Dermis blood vessel endothelial cell (primary cell): ENCODE results near the gene HMX1. TPM values are rescaled to one million over a fixed set of nuclear protein-coding genes. Genes with fewer than 3 reads are reported as not detected.

Experiments
- DNase-seq: peaks from one replicate; pipeline ENCODE4 v3.0.0; 2010
- total RNA-seq: library from RNA; depleted of rRNA; stranded (reverse); fragments of >200 nt; gene quantifications from 2 replicates; pipeline ENCODE4 v1.2.3, GENCODE V29; 2014

The HMX1 gene
- total RNA-seq, 1 donor from 2014 or later, result not detected

DNA sequence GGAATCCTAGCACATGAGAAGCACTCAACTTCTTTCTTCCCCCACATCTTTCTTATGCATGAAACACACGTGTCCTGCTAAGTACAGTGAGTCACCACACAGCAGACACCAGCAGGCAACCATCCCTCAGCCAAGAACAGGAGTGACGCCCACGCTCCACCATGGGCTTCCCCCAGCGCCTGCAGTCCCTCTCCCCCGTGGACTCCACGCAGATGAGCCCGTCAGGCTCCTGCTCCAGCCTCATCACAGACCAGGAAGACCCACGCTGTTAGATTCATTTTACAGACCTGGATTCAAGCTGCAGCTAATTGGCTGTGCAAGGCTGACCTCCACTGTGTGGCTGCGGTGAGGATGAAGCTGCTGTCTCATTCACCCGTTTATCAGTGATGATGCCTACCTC is 16.7 kb downstream of the HMX1 start:
- DNase-seq, result no peak

DNA sequence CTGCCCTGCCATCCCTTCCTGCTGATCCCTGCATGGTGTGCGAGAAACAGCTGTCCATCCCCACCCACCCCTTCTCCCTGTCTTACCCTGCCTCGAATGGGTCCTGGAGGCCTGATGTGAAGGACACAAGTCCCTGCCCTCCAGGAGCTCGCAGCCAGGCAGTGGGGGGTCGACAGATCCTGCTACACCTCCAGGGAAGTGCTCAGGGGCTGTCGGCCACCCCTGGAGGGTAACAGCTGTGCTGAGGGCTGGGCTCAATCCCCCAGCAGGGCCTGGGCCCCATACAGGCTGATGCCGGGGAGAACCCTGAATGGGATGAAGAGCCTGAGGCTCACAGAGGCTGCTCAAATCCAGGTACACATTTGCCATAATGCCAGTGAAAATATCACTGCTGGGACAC is 17.6 kb downstream of the HMX1 start:
- no peak for DNase-seq

DNA sequence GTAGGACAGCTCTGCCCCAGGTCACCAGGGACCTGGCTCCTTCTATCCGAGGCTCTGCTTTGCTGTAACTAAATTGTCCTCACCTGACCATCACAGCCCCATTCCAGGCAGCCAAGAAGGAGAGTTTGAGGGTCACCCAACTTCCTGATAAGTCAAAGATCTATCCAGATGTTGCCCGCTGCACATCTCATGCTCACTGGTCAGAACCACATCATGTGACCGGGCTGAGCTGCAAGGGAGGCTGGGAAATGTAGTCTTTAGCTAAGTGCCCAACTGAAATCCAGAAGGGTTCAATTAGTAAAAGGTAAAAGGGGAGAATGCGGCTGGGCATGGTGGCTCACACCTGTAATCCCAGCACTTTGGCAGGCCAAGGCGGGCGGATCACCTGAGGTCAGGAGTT is 18.4 kb downstream of the HMX1 start:
- no peak for DNase-seq

DNA sequence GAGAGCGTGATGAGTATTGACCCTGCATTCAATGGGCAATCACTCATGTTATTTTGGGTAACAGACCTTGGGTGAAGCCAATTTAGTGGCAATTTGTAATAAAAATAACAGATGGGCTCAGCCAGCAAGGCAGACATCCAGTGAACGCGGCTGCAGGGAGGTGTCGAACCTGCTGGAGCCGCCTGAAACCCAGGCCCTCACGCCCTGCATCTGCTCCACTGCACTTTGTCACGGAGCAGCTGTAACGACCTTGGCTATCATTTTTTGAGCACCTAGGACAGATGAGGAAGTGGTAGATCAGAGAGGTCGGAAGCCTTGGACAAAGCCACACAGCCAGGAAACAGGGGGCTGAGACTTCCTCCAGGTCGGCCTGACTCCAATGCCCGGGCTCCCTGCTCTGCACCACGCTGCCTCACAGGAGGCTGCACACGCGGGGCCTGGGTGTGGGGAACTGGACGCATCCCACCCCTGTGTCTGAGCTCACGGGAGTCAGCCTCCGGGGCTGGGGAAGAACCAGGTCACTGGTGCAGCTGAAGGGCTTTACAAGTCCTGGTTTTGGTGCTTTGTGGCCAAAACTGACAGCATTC is 19.4 kb downstream of the HMX1 start:
- DNase-seq, result no peak

DNA sequence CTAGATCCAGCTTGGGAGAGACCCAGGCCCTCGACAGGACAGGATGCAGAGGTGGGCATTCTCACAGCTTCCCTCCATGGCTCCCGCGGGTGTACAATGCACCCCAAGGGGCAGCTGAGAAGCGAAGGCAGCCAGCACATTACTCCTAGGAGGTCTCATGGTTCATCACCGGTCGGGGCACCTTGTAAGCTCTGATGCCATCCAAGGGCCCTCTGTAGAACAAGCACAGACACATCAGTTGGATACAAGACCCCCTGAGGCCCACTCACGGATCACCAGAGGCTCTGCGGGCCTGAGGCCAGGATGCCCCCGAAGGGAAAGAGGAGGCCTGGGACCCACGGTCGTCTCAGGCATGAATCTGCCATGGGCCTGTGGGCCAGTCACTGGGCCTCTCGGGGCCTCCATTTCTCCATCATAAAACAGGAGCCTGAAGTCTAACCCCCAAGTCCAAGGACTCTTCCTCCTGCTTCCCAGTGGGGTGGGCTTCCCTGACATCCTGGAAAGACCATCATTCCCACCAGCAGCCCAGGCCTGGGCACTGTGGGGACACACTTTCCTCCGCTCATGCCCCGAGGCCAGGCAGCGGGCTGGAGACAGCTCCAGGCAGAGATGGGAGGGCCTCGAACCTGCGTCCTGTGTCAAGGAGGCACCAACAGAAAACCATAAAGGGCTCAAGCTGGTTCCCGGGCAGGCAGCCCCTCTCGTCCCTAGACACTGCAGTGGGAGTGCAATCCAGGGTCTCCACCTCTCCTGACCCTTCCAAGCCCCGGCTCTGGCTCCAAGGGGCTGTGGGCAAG is 20.1 kb downstream of the HMX1 start:
- DNase-seq, result no peak

DNA sequence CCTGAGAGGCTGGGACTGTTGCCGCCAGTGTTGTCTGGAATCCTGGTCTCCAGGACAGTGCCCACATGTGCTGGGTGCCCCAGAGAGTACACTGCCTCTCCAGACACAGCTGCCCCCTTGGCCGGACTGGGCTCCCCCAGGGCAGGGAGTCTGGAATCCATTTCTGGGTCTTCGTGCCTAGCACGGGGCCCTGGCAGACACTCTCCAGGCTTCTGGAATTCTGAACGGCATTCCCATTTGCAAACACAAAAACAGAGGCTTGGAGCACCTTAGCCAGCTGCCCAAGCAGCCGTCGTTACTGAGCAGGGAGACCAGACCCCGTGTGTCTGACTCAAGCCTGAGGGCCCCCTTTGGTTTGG is 20.8 kb downstream of the HMX1 start:
- DNase-seq, result no peak

DNA sequence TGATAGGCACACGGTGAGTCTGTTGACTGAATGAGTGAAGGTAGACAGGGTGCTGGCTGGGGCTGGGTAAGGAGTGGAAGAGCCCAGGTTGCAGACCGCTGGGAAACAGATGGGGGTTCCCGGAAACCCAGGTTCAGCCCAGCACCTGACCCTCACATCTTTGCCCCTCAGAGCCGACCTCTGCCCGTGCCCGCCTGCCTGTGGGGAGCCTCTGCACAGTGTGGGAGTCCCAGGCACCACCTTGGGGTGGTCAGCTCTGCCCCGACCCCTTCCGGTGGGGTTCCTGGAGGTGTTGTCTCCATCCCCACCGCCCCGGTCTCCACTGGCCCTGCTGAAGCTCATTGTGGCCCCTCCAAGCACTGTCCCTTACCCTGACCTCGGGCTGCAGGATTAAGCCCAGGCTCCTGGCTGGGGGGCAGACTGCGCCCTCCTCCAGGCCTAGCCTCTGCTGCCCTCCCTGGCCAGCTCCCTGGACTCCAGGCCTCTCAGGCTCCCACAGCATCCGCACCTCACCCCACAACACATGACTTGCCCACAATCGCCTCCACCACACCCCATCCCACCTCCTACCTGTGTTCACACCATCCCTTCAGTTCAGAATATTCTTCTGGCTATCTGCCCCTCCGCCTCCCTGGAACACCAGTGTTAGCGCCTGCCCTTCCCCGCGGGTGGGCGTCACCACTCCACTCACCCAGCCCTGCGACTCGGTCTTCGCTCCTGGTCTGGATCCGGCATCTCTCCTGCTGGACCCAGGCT is 21.4 kb downstream of the HMX1 start:
- no peak for DNase-seq

DNA sequence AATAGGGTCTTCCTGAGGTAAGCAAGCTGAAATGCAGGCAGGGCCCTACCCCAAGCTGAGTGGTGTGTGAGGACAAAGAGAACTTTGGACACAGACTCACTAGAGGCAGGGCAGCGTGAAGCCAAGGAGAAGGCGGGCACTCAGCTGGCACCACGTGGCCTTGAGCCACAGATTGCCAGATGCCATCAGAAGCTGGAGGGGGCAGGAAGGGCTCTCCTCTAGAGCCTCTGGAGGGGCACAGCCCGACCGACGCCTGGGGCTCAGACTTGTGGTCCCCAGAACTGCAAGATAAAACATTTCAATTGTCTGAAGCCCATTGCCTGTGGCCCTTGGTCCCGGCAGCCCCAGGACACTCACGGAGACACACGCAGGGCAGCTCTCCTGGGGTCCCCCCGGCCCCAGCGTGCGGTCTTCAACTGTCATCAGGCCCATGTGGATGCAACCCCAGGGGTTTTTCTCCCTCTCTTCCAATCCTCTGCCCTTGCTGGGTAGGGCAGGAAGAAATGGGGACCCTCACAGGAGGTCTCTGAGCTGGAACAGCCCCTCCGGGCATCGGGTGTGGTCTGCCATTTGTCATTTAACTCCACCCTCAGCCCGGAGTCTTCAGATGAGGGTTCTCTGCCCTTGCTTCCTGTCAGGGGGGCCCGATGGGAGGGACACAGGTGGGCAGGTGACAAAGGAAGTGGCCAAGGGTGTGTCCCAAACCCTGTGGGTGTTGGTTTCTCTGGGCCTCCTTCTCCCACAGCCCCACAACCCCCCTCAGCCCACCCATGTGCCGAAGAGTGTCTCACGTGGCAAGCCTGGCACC is 22.2 kb downstream of the HMX1 start:
- no peak for DNase-seq

DNA sequence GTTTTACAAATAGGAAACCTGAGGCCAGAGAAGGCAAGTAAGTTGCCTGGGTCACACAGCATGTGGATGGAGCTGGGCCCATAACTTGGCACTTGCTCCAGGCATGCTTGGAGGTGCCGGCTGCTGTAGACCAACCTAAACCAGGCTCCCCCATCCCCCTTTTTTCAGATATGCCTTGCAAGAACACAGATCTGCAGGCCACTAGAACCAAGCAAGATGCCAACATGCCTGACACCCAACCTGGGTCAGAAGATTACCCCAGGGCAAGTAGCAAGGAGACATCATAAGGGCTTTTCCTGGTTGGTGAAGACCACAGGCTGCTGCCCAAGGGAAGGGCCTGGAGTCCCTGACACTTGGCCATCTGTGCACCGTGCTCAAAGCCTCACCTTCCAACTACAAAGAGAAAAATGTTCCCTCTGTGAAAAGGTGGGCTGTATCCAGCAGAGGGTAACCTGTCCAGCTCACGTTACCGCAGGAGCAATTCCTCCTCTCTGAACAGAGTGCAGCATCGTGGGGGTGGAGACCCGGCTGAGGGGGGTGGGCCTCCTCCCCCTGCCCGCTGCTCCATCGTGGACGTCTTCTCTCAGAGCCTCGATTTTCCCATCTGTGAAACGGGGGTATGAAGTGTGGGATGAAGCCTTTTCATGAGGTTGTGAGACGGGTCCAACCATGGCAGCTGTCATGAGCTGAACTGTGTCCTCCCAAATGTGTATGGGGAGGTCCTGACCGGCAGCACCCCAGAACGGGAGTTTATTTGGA is 23.0 kb downstream of the HMX1 start:
- no peak for DNase-seq

DNA sequence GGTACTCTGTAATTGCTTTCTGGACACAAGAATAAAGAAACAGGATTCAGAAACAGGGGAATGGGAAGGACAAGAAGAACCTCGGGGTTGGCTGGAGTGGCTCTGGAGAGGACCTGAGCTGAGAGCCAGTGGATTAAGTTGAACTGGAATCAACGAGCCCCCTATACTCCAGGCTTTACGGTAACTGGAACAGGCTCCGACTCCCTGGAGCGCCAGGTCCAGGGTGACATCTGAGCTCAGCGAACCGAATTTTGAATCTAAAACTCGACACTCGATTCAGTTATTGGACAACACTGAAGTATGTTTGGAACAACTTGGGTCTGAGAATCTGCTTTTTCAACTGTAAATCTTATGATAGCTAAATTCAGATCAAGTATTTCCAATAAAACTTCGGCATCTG is 23.9 kb downstream of the HMX1 start:
- no peak for DNase-seq

DNA sequence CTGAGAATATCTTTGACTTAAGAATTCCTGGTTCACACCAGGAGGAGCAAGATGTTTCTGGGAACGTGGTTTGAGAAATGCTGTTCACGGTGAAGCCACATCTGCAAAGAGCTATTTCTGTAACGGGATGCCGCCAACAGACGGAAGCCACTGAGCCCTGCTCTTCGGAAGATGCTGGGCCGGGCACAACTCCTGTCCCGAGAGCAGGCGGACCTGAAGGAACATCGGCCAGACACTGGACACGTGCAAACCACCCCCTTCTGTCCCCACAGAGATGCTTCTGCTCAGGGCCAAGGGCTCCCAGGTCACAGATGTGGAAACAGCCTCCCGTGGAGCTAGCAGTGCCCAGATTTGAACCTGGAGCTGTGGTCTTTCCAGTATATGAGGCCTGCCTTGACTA is 24.3 kb downstream of the HMX1 start:
- no peak for DNase-seq

DNA sequence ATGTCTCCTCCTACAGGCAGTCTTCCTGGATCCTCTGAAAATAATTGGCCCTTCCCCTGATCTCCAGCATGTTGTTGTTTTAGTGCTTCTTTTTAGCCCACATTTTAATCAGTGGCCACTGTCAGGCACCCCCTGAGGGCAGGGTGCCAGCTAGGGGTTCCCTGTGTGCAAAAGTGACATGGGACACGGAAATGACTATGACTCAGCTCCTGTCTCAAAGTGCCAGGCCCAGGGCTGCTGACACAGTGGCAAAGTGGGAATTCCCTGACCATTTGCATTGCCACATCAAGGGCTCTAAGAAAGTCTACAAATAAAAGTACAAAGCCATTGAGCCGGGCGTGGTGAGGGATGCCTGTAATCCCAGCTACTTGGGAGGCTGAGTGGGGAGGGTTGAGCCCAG is 24.8 kb downstream of the HMX1 start:
- no peak for DNase-seq

DNA sequence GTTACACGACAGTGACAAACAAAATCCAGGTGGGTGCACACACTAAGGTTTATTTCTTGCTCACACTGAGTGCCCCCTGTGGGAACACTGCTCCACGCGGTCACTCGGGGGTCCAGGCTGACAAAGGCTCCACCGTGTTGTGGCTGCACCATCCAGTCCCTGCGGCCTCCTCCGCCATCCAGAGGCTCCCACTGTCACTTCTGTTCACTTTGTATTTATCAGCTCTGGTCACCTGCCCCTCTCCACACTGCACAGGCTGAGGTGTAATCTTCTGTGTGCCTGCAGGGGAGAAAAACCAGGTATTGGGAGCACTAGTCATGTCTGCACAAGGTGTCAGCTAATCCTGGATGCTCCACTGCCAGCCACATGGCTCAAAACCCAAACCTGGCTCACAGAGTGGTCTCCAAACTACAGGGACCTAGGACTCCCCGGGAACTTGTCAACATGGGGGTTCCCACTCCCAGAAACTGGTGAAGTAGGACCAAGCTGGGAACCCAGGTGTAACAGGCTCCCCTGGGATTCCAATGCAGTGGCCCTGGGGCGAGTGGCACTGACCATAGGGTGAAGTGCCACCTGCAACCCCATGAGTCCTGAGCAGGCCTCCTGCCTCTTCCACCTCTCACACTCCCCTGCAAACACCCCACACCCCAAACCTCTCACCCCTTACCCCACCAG is 25.5 kb downstream of the HMX1 start:
- DNase-seq, result no peak

DNA sequence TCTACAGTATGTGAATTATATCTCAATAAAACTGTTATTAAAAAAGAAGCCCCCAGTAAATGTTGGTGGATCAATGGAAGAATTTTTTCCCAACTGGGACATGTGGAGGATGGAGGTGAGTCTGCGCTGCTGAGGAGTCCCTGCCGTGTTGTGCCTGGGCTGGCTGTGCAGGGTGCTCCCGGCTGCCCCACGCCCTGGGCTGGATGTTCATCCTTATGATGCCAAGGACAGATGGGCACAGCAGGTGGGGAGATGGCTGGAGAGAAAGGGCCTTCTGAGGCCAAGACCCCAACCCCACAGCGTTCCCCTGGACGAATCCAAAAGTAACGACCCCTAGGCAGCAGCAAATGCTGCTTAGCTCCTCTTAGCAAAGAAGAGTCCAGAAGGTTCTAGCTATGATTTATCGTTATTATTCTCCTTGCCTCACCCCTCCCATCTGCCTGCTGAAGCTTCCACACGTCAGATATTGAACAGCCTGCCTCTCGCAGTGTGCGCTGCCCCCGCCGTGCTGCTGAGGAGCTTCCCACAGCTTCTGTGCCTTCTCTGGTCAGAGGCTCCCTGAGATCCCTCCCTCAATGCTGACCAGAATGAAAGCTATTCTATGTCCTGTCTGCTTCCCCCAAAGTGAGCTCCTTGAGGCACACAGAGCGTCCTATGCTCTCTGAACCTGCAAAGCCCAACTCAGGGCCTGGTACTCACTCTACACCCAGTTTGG is 26.5 kb downstream of the HMX1 start:
- DNase-seq, result no peak

DNA sequence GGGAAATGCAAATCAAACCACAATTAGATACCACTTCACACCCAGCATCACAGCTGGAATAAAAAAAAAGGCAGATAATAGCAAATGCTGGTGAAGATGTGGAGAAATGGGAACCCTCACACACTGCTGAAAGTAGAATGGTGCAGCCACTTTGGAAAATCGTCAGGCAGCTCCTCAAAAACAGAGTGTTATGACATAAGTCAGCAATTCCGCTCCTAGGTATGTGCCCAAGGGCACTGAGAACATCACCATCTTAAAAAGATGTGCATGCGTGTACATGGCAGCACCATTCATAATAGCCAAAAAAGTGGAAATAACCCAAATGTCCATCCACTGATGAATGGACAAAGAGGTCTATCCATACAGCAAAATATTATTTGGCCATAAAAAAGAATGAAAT is 28.0 kb downstream of the HMX1 start:
- no peak for DNase-seq

DNA sequence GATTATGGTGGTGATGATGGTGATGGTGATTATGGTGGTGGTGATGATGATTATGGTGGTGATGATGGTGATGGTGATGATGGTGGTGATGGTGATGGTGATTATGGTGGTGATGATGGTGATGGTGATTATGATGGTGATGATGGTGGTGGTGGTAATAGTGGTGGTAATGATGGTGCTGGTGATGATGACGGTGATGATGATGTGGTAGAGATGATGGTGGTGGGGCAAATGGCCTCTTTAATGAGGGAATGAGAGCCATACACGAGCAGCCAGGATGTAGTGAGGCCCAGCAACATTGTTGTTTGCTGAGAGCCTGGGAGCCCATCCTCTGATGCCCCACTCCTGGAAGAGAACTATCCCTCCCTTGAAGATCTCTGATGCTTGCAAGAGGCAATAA is 29.0 kb downstream of the HMX1 start:
- no peak for DNase-seq

DNA sequence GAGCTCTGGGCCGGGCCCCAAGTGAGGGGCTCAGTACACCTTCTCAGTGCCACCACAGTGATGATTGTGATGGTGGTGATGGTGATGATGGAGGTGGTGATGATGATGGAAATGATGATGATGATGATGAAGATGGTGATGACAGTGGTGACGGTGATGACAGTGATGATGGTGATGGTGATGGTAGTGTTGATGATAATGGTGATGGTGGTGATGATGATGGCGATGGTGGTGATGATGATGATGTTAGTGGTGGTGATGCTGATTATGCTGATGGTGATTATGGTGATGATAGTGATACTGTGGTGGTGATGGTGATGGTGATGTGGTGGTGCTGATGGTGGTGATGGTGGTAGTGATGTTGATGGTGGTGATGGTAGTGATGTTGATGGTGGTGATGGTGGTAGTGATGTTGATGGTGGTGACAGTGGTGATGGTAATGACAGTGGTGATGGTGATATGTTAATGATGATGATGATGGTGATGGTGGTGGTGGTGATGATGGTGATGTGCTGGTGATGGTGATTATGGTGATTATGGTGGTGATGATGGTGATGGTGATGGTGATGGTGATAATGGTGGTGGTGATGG is 29.9 kb downstream of the HMX1 start:
- DNase-seq, result no peak

DNA sequence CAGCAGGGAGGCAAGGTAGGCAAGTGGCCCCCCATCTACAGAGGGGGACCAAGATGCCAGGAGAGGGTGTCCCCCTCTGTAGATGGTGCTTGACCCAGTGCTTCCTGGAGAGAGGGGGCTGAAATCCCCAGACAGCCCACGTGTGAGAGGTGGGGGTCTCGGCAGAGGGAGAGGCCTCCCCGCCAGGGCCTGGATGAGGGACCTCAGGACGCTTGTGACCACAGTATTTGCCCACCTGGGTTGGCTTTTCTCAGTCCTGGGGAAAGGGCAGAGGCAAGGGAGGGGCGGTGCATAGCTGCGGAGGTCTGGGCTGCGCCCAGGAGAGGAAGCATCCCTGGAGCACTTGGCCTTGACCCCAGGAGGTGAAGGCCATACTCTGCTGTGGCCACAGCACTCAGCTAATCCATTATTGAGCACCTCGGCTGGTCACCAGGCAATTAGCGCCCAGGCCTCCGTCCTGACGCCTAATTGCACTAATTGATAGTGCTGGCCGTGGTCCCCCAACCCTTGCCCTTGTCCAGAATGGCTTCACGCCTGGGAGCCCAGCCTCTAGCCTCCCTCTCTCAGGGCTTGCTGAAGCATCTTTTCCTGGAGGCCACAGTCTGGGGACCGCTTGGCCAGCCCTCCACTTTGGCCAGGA is 30.7 kb downstream of the HMX1 start:
- DNase-seq, result no peak

DNA sequence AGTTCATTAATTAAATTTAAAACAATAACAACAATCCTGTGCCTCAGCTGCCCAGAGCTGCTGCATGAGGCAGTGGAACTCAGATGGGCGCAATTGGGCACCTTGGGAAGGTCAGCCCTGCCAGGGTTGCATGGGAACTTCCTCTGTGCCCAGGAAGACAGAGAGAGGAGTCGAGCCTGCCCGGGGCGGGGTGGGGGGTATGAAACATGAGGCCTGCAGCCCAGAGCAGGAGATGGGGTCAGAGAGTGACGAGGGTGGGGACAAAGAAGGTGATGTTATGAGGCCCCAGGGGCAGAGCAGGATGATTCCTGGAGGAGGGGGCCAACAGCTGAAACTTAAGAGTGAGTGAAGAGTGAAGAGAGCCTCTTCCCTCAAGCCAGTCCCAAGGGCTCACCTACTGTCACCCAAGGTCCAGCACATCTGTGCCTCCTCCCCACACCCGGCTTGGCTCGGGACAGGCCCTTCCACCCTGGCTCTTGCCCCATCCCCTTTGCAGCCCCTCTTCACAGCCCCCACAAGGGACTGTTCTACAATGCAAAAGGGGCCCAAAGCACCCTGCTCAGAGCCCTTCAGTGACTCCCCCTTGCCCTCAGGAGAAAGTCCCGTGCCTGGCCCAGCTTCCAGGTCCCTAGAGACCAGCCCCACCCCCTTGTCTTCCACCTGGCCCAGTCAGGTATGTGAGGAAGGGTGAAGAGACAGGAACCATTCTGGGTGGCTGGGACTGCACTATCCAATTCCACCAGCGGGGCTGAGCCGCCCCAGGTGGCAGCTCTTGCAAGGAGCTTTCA is 31.4 kb downstream of the HMX1 start:
- no peak for DNase-seq
